Hematopoietic multipotent progenitor cell treated with erythropoietin and hydrocortisone succinate and interleukin-3 and kit ligand, for 15 days (in vitro differentiated cells): ENCODE data around the gene TRMT112.
A peak's percentile ranks its signal among the peaks of the same experiment; 100 is the strongest.

ENCODE experiments used
- DNase-seq: peaks from one replicate; pipeline ENCODE4 v3.0.0-alpha.2; 2015; ENCODE audit warnings: low spot score

Gene TRMT112

DNA sequence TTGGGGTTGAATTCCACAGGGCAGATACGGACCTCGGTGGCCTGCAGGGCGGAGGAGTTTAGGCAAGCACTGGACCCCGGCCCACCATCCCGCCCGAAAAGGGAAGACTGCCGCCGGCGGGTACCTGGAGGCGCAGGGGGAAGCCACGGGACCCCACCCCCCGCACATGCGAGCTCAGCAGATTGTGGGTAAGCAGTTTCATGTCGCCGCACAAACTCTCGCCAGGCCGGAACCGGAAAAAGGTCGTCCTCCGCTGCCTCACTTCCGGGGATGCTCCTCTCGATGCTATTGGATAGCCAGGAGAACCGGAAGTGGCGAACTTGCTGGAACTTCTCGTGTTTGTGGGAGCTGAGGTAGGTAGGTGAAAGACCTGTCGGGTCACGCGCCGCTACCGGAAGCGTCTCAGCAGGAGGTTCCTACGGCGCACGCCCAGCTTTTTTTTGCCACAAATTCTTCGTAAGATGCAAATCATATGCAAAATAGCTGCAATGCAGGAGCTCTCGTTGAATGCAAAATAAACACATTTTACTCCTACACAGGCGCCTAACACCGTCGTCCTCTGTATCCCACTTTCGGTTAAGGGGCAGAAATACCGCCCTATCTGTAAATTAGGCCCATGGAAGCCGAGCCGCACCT, at the start of gene TRMT112:
TRMT112 (minus strand) TSS at position 235 of the 636 bp plus-strand sequence; CDS start at position 202, 33 bp downstream.
- DNase-seq, result peak; percentile 97

DNA sequence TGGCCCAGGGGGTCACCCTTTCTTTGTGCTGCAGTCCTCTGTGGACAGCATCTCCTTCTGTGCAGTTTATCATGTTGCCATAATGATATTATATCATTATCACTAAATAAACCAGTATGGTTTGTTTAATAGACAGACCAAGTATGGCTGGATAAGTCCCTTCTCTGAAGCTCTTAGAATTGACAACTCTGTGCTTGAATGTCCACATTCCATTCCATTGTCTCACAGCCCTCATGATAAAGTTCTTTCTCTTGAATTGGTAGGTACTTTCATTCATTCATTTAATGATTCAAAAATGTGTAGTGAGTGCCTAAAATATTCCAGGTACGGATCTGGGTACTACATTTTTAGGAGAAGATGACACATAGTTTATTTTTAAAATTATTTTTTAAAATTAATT, 49.4 kb upstream of the TRMT112 start:
- no peak for DNase-seq

DNA sequence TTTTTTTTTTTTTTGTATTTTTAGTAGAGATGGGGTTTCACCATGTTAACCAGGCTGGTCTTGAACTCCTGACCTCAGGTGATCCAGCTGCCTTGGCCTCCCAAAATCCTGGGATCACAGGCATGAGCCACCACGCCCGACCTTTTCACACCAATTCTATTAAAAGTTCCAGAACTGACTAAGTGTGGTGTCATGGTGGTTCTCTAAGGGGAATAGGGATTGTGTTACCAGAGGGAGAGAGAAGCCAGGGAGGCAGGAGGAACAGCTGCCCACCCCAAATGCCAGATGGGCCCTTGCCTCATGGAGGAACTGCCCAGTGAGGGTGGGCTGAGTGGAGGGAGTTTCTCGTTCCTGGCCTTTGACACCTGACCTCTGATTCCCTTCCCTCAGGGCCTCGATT, 47.6 kb upstream of the TRMT112 start:
- no peak for DNase-seq

DNA sequence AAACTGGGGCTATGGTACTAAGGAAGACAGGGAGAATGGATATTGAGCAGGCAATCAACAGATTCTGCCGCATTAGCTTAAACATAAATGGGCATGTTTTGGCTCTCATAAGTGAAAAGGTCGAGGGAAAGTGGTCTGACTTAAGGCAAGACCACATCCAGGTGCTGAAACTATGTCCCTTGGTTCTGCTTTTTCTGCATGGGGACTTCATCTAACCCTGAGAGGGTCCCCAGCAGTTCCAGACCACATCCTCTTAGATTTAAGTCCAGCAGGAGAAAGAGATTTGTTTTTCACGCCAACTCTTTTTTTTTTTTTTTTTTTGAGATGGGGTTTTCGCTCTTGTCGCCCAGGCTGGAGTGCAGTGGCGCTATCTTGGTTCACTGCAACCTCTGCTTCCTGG, 47.1 kb upstream of the TRMT112 start:
- DNase-seq, result no peak

DNA sequence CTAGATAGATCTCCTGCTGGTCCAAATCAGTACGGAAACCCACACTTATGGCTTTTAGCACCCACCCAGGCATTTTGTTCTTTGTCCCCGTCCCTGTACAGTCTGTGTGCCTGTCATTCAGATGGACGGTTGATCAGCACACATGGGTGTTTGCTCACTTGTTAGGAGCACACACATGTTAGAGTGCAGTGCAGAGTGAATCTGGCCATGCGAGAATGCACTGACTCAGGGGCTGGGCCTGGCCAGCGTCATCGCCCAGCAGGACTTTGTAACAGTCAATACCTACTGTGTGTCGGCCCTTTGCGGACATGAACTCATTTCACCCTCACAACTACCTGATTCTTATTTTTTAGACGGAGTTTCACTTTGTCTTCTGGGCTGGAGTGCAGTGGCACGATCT, 45.0 kb upstream of the TRMT112 start:
- no peak for DNase-seq

DNA sequence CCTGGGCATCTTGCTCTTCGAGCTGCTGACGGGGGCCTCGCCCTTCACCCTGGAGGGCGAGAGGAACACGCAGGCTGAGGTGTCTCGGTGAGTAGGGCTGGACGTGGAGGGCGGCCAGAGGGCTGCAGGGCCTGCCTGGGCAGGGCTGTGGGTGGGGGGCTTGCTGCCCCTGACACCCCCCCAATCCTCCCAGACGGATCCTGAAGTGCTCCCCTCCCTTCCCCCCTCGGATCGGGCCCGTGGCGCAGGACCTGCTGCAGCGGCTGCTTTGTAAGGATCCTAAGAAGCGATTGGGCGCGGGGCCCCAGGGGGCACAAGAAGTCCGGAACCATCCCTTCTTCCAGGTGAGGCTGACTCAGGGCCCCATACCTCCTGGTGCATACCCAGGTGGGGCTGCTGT, 44.3 kb upstream of the TRMT112 start:
- DNase-seq, result no peak

DNA sequence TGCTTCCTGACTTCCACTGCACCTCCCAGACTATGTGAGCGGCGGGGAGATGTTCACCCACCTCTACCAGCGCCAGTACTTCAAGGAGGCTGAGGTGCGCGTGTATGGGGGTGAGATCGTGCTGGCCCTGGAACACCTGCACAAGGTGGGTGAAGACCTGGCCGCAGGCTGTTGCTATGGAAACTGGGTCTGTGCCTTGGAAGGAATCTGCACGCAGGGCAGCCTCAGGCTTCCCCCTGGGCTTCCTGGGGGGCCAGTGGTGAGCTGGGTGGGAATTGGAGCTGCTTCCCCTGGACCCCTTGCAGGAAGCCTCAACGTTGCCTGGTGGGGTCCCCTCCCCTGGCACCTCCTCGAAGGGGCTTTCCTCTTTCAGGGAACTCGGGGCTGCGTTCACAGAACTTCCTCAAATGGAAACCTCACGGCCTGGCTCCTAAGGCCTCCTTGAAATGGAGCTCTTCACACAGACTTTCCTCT, 43.1 kb upstream of the TRMT112 start:
- DNase-seq, result no peak

DNA sequence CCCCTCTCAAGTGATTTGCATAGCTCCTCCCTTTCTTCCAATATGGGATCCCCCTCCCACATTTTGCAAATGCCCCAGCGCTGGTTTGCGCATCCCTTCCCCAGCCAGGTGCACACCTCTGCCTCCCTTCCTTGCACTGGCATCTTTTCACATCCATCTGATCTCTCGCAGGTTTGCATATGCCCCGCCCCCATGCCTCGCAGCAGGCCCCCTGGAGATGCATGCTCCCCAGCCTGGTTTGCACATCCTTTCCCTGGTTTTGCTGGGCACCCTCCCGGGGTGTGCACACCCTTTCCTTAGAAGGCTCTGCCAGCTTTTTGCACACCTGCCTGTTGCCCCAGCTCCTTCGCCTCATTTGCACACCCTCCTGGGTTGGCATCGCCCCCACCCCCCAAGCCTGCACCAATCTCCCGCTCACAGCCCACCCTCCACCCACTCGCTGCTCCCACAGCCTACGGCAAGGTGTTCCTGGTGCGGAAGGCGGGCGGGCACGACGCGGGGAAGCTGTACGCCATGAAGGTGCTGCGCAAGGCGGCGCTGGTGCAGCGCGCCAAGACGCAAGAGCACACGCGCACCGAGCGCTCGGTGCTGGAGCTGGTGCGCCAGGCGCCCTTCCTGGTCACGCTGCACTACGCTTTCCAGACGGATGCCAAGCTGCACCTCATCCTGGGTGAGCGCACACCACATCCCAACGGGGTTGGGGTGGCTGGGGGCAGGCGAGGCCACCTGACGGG, 42.5 kb upstream of the TRMT112 start:
- DNase-seq, result no peak

DNA sequence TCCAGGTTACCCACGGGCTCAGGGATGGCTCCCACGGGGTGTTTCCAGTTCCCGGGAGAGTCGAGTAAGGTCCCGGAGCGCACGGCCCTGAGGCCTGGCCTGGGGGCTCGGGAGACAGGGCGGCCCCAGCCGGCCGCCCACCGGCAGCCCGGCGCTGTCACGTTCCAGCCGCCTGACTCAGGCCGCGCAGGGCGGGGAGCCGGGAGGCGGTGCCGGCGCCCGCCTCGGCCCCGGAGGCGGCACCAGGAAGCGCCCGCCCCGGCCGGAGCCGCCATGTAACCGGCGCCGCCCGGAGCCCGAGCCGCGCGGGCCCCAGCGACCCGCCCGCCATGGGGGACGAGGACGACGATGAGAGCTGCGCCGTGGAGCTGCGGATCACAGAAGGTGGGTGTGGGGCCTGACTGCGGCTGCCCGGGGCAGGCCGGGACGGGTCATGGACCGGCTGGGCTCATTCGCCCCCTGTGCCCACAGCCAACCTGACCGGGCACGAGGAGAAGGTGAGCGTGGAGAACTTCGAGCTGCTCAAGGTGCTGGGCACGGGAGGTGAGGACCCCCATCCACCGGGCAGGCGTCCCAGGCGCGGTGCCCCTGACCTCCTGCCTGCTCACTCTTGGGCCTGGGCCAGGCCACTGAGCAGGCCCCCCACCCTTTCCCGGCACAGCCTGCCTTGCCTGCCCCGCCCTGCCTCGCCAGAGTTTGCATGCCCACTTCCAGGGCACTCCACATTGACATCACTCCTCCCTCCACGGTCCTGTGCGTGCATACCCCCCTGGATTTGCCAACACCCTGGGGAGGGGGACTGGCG, 41.8 kb upstream of the TRMT112 start, which contains the start of gene RPS6KA4:
RPS6KA4 (plus strand) TSS at position 256 of the 805 bp plus-strand sequence; CDS start at position 330, 74 bp downstream.
- peak; percentile 75 for DNase-seq

DNA sequence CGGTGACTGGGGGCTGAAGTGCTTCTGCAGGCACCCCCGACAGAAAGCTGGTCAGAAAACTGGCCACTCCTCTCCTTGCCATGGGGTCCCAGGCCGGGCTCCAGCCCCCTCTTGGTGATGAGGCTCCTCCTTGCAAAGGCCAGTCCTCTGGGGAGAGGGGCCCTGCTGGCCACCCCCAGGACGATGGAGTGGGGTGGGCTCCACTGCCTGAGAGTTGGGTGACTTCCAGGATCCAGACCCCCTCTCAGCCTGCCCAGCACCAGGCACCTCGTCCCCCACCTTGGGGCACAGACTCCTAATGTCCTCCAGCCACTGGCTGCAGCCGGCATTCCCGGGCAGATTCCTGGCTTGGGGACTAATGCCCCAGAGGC, 41.2 kb upstream of the TRMT112 start:
- DNase-seq, result no peak

DNA sequence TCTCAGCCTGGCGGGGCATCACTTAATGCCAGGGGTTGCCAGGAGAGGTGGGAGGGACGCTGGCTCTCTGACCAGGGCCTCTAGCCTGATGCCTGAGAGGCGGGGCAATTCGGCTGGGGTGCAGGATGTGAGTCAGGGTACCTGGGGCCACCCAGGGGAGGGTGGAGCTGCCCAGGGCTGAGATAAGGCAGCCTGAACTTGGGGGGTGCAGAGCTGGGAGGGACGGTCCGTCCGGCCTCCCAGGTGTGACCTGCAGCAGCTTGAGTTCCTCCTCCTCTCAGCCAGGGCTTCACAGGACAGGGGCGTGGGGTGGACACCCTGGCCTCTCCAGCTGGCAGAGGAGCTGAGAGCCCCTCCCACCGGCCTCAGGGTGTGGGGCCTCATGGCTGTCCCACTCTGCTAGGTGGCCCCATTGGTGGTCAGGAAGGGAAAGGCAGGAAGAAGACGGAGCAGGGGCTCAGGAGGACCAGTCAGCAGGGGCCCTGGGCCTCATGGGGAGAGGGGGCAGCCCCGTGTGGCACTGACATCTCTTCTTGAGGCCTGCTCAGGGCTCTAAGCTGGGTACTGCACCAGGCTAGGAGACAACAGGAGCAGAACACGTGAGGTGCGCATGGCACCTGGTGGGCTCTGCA, 40.7 kb upstream of the TRMT112 start:
- peak; percentile 43 for DNase-seq

DNA sequence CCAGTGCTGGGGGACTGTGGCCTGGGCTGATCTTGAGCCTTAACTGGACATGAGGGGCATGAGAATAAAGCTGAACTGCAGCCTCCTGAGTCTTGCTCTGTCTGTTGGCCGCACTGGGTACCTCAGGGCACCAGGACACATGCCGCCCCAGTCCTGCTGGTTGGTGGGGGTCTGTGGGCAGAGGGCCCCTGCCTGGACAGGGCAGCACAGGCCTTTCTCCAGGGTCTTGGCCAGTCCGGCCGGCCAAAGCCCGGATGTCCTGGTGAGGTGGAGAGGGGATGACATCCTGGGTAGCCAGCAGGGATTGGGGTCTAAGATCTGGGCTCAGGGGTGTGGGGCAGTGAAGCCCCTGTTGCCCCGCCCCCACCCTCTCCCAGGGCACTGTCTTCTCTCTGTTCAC, 40.1 kb upstream of the TRMT112 start:
- no peak for DNase-seq

DNA sequence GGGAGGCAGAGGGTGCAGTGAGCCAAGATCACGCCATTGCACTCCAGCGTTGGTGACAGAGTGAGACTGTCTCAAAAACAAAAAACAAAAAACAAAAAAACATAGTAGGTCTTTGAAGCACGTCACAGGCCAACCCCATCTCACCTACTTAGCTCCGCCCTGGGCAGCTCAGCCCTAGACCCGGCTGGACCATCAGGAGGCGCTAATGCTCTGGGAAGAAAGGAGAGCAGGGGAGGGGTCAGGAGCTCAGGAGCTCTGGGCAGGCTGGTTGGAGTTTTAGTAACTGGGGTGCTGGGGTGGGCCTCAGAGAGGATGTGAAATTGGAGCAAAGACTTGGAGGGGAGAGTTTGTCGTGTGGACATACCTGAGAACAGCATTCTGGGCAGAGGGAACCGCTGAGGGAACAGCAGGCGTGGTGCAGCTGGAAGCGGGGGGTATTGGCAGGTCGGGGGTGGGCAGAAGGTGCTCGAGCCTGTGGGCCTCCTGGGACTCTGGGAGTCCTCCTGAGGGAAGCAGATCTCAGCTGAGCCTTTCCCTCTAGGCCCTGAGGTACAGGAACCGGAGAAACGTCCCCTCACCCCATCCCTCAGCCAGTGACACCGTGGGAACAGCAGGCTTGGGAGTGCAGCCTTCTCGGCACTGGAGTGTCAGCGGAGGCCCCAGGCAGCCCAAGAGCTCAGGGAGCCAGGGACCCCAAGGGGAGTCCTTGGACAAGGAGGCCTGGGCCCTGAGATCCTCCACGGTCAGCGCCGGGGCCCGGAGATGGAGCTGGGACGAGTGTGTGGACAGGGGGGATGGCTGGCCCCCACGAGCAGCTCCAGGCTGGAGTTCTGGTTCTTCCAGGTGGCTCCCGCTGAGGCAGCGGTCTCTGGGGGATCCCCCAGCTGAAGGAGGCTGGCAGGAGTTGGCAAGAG, 39.4 kb upstream of the TRMT112 start:
- DNase-seq, result peak; percentile 54

DNA sequence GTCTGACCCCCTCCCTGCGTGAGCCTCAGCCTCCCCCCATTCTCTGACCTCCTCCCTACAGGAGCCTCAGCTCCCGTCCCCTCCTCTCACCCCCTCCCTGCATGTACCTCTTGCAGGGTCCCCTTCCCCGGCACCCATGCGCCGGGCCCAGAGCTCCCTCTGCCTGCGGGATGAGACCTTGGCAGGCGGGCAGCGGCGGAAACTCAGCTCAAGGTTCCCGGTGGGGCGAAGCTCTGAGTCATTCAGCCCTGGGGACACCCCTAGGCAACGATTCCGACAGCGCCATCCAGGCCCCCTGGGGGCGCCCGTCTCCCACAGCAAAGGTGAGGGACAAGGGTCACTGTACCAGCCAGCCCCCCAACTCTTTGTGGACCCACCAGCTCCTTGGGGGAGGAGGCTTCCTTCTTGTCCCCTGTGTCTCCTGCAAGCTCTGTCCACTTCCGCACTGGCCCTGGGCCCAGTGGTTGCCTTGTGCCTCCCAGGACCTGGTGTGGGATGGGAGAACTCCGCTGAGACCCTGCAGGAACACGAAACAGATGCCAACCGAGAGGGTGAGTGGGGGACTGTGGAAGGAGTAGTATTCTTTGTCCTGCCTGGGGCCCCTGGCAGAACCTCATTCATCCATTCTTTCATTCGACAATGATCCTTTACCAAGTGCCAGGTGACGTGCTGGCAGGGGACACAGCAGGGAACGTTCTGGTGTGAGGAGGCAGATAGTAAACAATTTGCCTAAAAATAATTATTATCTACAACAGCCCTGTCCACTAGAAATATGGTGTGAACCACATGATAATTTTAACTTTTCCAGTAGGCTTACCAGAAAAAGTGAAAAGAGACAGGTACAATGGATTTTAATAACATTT, 38.0 kb upstream of the TRMT112 start:
- DNase-seq, result peak; percentile 80

DNA sequence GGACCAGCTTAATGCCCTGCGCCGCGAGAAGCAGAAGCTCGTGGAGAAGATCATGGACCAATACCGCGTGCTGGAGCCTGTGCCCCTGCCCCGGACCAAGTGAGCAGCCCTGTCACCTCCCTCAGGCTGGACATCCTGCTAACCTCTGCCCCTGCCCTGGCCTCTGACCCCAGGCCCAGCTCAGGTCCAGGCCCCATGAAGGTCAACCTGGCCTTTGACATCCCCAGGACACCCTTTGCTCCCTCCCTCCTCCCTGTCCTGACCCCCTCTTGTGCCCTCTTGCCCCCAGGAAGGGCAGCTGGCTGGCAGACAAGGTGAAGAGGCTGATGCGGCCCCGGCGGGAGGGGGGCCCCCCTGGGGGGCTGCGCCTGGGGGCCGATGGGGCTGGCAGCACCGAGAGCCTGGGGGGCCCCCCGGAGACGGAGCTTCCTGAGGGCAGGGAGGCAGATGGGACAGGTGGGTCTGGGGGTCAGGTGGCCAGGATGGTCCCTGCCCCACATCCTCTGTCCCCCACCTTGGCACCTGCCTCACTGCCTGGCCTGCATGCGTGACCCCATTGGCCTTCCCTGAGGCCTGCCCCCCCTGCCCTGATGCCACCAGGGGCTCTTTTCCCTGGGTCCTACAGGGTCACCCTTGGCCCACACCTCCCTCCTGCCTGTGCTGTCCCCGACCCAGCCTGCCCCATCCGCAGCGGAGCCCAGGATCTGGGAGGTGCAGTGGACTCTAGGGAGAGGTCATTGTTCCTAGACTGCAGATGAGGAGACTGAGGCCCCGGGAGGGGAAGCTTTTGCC, 36.6 kb upstream of the TRMT112 start:
- DNase-seq, result no peak

DNA sequence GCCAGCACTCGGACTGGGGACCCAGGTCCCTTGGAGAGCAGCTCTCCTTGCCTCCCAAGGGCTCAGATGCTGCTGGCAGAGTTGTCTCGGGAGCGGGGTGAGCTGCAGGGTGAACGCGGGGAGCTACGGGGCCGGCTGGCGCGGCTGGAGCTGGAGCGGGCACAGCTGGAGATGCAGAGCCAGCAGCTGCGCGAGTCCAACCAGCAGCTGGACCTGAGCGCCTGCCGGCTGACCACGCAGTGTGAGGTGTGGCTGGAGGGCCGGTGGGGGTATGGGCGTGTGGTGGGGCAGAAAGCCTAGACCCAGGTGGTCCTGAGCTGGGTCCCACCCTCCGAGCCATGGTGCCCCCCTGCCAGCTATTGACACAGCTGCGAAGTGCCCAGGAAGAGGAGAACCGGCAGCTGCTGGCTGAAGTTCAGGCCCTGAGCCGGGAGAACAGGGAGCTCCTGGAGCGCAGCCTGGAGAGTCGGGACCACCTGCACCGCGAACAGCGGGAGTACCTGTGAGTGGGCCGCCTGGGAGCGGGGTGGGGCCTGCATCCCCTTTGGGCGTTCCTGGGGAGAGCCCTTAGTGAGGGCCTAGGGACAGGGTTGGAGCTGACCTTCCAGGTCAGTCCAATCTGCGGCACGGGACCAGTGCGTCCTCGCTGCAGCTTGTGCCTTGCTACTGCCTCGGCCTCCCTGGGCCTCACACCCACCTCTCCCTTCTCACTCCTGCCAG, 35.8 kb upstream of the TRMT112 start:
- no peak for DNase-seq

DNA sequence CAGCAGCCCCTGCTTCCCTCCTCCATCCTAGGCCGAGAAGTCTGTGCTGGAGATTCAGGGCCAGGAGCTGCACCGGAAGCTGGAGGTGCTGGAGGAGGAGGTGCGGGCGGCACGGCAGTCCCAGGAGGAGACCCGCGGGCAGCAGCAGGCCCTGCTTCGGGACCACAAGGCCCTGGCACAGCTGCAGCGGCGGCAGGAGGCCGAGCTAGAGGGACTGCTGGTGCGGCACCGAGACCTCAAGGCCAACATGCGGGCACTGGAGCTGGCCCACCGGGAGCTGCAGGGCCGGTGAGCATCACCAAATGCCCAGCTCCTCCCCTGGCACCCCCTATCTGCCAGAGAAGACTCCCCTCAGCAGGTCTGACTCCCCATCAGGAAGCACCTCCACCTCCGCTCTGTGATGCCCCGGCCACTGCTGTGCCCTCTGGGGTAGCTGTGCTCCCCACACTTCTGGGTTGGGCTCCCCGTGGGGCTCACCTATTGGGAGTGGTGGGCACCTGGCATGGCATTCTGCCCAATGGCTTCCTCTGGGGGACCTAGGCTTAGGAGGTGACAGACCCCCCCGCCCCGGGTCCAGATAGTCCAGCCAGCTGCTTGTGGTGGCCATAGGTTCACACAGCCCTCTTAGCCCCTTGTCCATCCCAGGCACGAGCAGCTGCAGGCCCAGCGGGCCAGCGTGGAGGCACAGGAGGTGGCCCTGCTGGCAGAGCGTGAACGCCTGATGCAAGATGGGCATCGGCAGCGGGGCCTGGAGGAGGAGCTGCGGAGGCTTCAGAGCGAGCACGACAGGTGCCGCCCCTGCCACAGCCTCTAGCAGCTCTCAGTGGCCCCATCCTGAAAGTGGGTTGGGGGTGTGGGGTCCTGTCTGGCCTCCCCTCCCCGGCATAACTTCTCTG, 35.0 kb upstream of the TRMT112 start:
- no peak for DNase-seq
